Measurements from ENCODE around the gene UBXN6. TPM values are rescaled to one million over a fixed set of nuclear protein-coding genes. Genes with fewer than 3 reads are reported as not detected.
A peak's percentile ranks its signal among the peaks of the same experiment; 100 is the strongest.

UBXN6 gene
- total and polyA plus RNA-seq, 2 of the 8 experiments (the other 6 are each of a cell fraction or from before 2014, with no cell fraction given), result 28.0 to 43.8 TPM

- TF ChIP-seq MAFK (IDR thresholded peaks at IDR 0.05; ENCODE audit: low read depth, low read length) (no peak), GABPA (IDR thresholded peaks at IDR 0.05; ENCODE audit: borderline replicate concordance, insufficient read depth, low read length) (no peak), KDM4A (IDR thresholded peaks at IDR 0.05; ENCODE audit: low read depth, low read length, severe bottlenecking) (no peak), EP300 (IDR thresholded peaks at IDR 0.05; ENCODE audit: borderline replicate concordance in 1 of 2, low read depth in 2 of 2, low read length in 2 of 2) (peak in 1 of 2 experiments; percentile 92; a peak in 1 of 3 replicates), MAX (IDR thresholded peaks at IDR 0.05) (no peak), TAF1 (IDR thresholded peaks at IDR 0.05; ENCODE audit: low read depth, low read length) (peak; percentile 65), CEBPB (IDR thresholded peaks at IDR 0.05; ENCODE audit: low read depth, low read length) (no peak), POLR2AphosphoS5 (IDR thresholded peaks at IDR 0.05; ENCODE audit: low read depth, low read length) (peak; percentile 86), JUN (IDR thresholded peaks at IDR 0.05; ENCODE audit: low read depth, low read length) (no peak), SP4 (IDR thresholded peaks at IDR 0.05; ENCODE audit: low read length) (no peak), JUND (IDR thresholded peaks at IDR 0.05; ENCODE audit: low read length) (no peak), BRCA1 (IDR thresholded peaks at IDR 0.05; ENCODE audit: low read depth, low read length) (no peak), TAF7 (optimal IDR thresholded peaks at IDR 0.05; ENCODE audit: borderline replicate concordance, low read depth, low read length) (no peak), RBBP5 (IDR thresholded peaks at IDR 0.05; ENCODE audit: borderline replicate concordance, low read depth, low read length) (no peak), TBP (IDR thresholded peaks at IDR 0.05; ENCODE audit: low read depth, low read length) (no peak), YY1 (IDR thresholded peaks at IDR 0.05; ENCODE audit: low read depth, low read length) (peak; percentile 58; the same call in 1 of the 2 replicates), ASH2L (IDR thresholded peaks at IDR 0.05; ENCODE audit: low read length) (no peak), CREB1 (IDR thresholded peaks at IDR 0.05) (no peak), FOSL1 (IDR thresholded peaks at IDR 0.05; ENCODE audit: insufficient read depth, low read depth, low read length) (no peak), KDM5A (IDR thresholded peaks at IDR 0.05; ENCODE audit: low read length) (no peak), SIX5 (IDR thresholded peaks at IDR 0.05; ENCODE audit: low read depth, low read length) (no peak), CHD2 (IDR thresholded peaks at IDR 0.05; ENCODE audit: low read length) (peak; percentile 51), CHD1 (IDR thresholded peaks at IDR 0.05; ENCODE audit: low read depth, low read length) (peak; percentile 12; the same call in 1 of the 2 replicates), CBX5 (IDR thresholded peaks at IDR 0.05; ENCODE audit: low read depth, low read length) (no peak), PHF8 (conservative IDR thresholded peaks at IDR 0.05; ENCODE audit: low read depth, low read length) (no peak), HDAC6 (IDR thresholded peaks at IDR 0.05; ENCODE audit: low read depth, low read length) (no peak), BACH1 (IDR thresholded peaks at IDR 0.05; ENCODE audit: low read length) (no peak)
These were observed 48.3 kb downstream of the UBXN6 start (continued) for GRCh38 chr19:4409123-4409933.
